Neuron (in vitro differentiated cells): Measurements from ENCODE around the gene CXXC4.
A peak's percentile ranks its signal among the peaks of the same experiment; 100 is the strongest.

ENCODE experiments used
- H2AFZ ChIP-seq: one replicate; pipeline ENCODE4 v1.6.1; 2013; ENCODE audit warnings: low read depth, mild to moderate bottlenecking, inconsistent platforms, low read length, moderate library complexity
- H3K27me3 ChIP-seq: one replicate; pipeline ENCODE4 v1.6.1; 2013; ENCODE audit warnings: low read length; ENCODE audit not compliant: insufficient read depth
- H3K36me3 ChIP-seq: one replicate; pipeline ENCODE4 v1.6.1; 2013; ENCODE audit warnings: low read length; ENCODE audit not compliant: insufficient read depth
- H3K4me1 ChIP-seq: one replicate; pipeline ENCODE4 v1.6.1; 2013; ENCODE audit warnings: low read length; ENCODE audit not compliant: insufficient read depth
- H3K4me3 ChIP-seq: 2 replicates; pipeline ENCODE4 v1.5.1; 2013; ENCODE audit warnings: mild to moderate bottlenecking, low read length, moderate library complexity
- H3K9me3 ChIP-seq: one replicate; pipeline ENCODE4 v1.6.1; 2013; ENCODE audit warnings: low read length

The CXXC4 gene

GRCh38 chr4:104425948-104426347 is 68.7 kb downstream of the CXXC4 start:
- H3K36me3 ChIP-seq = no peaks in the 10 kb centered on the region
- H3K4me1 ChIP-seq = peaks cover 58% of the 10 kb centered on the region
- H3K27me3 ChIP-seq = no peaks in the 10 kb centered on the region
- no peak overlapping the region for H3K4me3 ChIP-seq
- no peak overlapping the region for H2AFZ ChIP-seq
- no peaks in the 10 kb centered on the region for H3K9me3 ChIP-seq

DNA sequence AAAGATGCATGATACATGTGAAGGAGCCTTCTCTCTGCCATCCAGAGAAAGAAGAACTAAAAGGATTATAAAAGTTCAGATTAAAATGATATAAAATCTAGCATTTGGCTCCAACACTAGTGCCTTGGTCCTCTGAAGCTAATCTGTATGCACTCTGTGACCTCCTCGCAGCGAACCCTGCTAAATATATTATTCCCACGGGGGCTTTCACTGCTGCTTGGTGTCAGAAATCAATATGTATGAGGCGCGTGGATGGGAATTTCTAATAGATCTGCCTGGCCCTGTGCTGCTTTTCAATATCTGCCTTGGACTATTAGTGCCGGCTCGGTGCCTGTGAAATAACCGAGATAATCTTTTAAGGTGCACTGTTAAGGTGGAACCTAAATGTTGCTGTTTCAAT is 69.7 kb downstream of the CXXC4 start:
- Histone ChIP-seq H2AFZ (peak overlapping the region; percentile 66), H3K36me3 (no peaks in the 10 kb centered on the region), H3K4me3 (peak overlapping the region; percentile 46), H3K4me1 (peaks cover 67% of the 10 kb centered on the region), H3K9me3 (no peaks in the 10 kb centered on the region), H3K27me3 (no peaks in the 10 kb centered on the region)

- Histone ChIP-seq H3K4me3 (peak overlapping the region; percentile 46), H3K9me3 (no peaks in the 10 kb centered on the region), H2AFZ (peak overlapping the region; percentile 66), H3K4me1 (peaks cover 71% of the 10 kb centered on the region), H3K27me3 (no peaks in the 10 kb centered on the region), H3K36me3 (no peaks in the 10 kb centered on the region)
Measured at GRCh38 chr4:104424475-104424941, 70.2 kb downstream of the CXXC4 start.

- Histone ChIP-seq H3K4me1 (peaks cover 78% of the 10 kb centered on the region), H2AFZ (peak overlapping the region; percentile 89), H3K27me3 (no peaks in the 10 kb centered on the region), H3K4me3 (peak overlapping the region; percentile 41), H3K9me3 (no peaks in the 10 kb centered on the region), H3K36me3 (no peaks in the 10 kb centered on the region)
Measured at GRCh38 chr4:104421566-104421965, 73.1 kb downstream of the CXXC4 start.

DNA sequence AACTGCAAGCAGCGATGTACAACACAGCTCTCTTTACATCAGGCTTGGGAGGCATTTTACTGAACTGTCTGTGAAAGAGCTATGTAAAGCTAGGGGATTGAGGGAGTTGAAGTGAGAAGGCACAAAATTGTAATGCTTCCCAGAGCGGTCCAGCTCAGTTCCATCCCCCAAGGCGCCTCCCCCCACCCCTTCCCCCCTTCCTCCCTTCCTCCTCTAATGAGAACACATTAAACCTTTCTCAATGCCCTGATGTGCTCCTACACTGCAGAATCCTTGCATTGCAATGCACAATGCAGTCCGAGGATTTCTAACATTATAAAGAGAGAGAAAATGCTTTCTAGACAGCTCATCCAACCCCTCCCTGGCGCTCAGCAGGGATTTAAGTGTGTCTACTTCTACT is 73.9 kb downstream of the CXXC4 start:
- Histone ChIP-seq H3K4me3 (peak overlapping the region; percentile 41), H3K36me3 (no peaks in the 10 kb centered on the region), H3K9me3 (no peaks in the 10 kb centered on the region), H3K4me1 (peaks cover 73% of the 10 kb centered on the region), H3K27me3 (no peaks in the 10 kb centered on the region), H2AFZ (peak overlapping the region; percentile 89)
